LNCAP (cell line): ENCODE results near the gene VDR.

ENCODE experiments used
- CTCF ChIP-seq: fragments of 450-650 bp; IDR thresholded peaks from 2 replicates; pipeline ENCODE4 v1.5.1; 2017; ENCODE audit warnings: mild to moderate bottlenecking

VDR gene

GRCh38 chr12:47881826-47882427, 22.9 kb downstream of the VDR start:
- no peak for TF ChIP-seq CTCF

- TF ChIP-seq CTCF: no peak
Measured at GRCh38 chr12:47881051-47881450, 23.7 kb downstream of the VDR start.

- no peak for TF ChIP-seq CTCF
Measured at GRCh38 chr12:47878918-47879481, 25.8 kb downstream of the VDR start.

GRCh38 chr12:47878293-47878917, 26.4 kb downstream of the VDR start:
- TF ChIP-seq CTCF: no peak

- no peak for TF ChIP-seq CTCF
Measured at GRCh38 chr12:47877081-47877480, 27.7 kb downstream of the VDR start.

- no peak for TF ChIP-seq CTCF
Measured at GRCh38 chr12:47876440-47876960, 28.3 kb downstream of the VDR start.

- no peak for TF ChIP-seq CTCF
Measured at GRCh38 chr12:47875746-47876439, 28.9 kb downstream of the VDR start.
